CD4-positive, alpha-beta T cell treated with Interleukin-21 for 1 hour (primary cell): Measurements from ENCODE around the gene RCSD1.
"Not testable (repeated sequence)": the region's sequence is repeated elsewhere in the genome, so short reads cannot be mapped to it uniquely, and the experiment has no call there.

Experiments used
- DNase-seq: peaks from one replicate; pipeline ENCODE4 v3.0.0-alpha.2; 2020

RCSD1 gene

GRCh38 chr1:167629681-167630567, at the start of gene RCSD1:
TSS of gene RCSD1 (plus strand) at chr1:167630232. CDS start at chr1:167630424, 192 bp downstream.
- DNase-seq: peak; percentile 49

GRCh38 chr1:167582064-167582463, 48.0 kb upstream of the RCSD1 start:
- DNase-seq: no peak

- DNase-seq: no peak
Measured at GRCh38 chr1:167582722-167583121, 47.3 kb upstream of the RCSD1 start.

GRCh38 chr1:167584581-167584980, 45.5 kb upstream of the RCSD1 start:
- no peak for DNase-seq

GRCh38 chr1:167587342-167587741, 42.7 kb upstream of the RCSD1 start:
- DNase-seq: no peak

GRCh38 chr1:167587872-167588271, 42.2 kb upstream of the RCSD1 start:
- DNase-seq: no peak

GRCh38 chr1:167588361-167588760, 41.7 kb upstream of the RCSD1 start:
- DNase-seq: no peak

GRCh38 chr1:167592475-167592874, 37.6 kb upstream of the RCSD1 start:
- DNase-seq: no peak

- no peak for DNase-seq
Measured at GRCh38 chr1:167593860-167594259, 36.2 kb upstream of the RCSD1 start.

GRCh38 chr1:167594822-167595221, 35.2 kb upstream of the RCSD1 start:
- DNase-seq: no peak

- peak; percentile 77 for DNase-seq
Measured at GRCh38 chr1:167599957-167600581, 30.0 kb upstream of the RCSD1 start.

GRCh38 chr1:167601442-167602383, 28.3 kb upstream of the RCSD1 start:
- peak; percentile 33 for DNase-seq

GRCh38 chr1:167602840-167603239, 27.2 kb upstream of the RCSD1 start:
- no peak for DNase-seq

GRCh38 chr1:167605576-167605975, 24.5 kb upstream of the RCSD1 start:
- DNase-seq: no peak

- DNase-seq: no peak
Measured at GRCh38 chr1:167611983-167612382, 18.0 kb upstream of the RCSD1 start.

GRCh38 chr1:167612587-167613385, 17.2 kb upstream of the RCSD1 start:
- DNase-seq: no peak

GRCh38 chr1:167613984-167614383, 16.0 kb upstream of the RCSD1 start:
- DNase-seq: not testable (repeated sequence)

- no peak for DNase-seq
Measured at GRCh38 chr1:167614851-167615250, 15.2 kb upstream of the RCSD1 start.

GRCh38 chr1:167616521-167616920, 13.5 kb upstream of the RCSD1 start:
- no peak for DNase-seq

GRCh38 chr1:167617153-167618147, 12.6 kb upstream of the RCSD1 start:
- DNase-seq: peak; percentile 29

- DNase-seq: no peak
Measured at GRCh38 chr1:167618366-167618765, 11.7 kb upstream of the RCSD1 start.
